ENCODE measurements around the gene MAVS. TPM values are rescaled to one million over a fixed set of nuclear protein-coding genes. Genes with fewer than 3 reads are reported as not detected.
"Not testable (repeated sequence)": the region's sequence is repeated elsewhere in the genome, so short reads cannot be mapped to it uniquely, and the experiment has no call there.

Gene MAVS
- total RNA-seq, 4 donors from 2014 or later = 70.3 to 104 (median 81.8) TPM

DNA sequence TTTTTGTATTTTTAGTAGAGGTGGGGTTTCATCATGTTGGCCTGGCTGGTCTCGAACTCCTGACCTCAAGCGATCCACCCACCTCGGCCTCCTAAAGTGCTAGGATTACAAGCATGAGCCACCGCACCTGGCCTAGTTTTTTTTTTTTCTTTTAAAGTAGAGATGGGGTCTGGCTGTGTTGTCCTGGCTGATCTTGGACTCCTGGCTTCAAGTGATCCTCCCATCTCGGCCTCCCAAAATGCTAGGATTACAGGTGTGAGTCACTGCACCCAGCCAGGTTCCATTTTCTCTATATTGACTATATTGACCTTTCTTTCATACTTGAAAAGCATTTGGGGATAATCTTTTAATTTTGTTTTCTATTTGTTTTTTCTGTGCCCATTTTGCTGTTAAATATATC lies 55.8 kb downstream of the MAVS start:
- 64 to 92% methylated on average over 4 to 5 of the region's 5 CpGs for WGBS, 2 donors (ENCODE audit: low coverage in 1 of 2)
- in situ Hi-C loops (cut with MboI; ENCODE audit: low pct_ligation_motif_present in 1 of 4, low pct_unique_long_range_greater_than_20kb in 1 of 4, low sequenced_read_pairs in 3 of 4) = loop anchor here in 1 of 4 donors (25.0 kb wide), 1 partner anchor 185 kb away; no protein-coding TSS in a partner anchor

GRCh38 chr20:3904224-3904623 lies 57.6 kb downstream of the MAVS start:
- intact Hi-C loops (cut with DNase I; ENCODE audit: low total_unique reads) (no loop called here), in situ Hi-C loops (cut with MboI; ENCODE audit: low pct_ligation_motif_present in 1 of 4, low pct_unique_long_range_greater_than_20kb in 1 of 4, low sequenced_read_pairs in 3 of 4) (loop anchor here in 1 of 4 donors (25.0 kb wide), 1 partner anchor 183 kb away; no protein-coding TSS in a partner anchor)
- TF ChIP-seq POLR2A (IDR thresholded peaks at IDR 0.05) (no peak), EP300 (IDR thresholded peaks at IDR 0.05; ENCODE audit: low read depth) (no peak), POLR2AphosphoS5 (IDR thresholded peaks at IDR 0.05) (no peak)
- TF ChIP-seq, protein P1, sequence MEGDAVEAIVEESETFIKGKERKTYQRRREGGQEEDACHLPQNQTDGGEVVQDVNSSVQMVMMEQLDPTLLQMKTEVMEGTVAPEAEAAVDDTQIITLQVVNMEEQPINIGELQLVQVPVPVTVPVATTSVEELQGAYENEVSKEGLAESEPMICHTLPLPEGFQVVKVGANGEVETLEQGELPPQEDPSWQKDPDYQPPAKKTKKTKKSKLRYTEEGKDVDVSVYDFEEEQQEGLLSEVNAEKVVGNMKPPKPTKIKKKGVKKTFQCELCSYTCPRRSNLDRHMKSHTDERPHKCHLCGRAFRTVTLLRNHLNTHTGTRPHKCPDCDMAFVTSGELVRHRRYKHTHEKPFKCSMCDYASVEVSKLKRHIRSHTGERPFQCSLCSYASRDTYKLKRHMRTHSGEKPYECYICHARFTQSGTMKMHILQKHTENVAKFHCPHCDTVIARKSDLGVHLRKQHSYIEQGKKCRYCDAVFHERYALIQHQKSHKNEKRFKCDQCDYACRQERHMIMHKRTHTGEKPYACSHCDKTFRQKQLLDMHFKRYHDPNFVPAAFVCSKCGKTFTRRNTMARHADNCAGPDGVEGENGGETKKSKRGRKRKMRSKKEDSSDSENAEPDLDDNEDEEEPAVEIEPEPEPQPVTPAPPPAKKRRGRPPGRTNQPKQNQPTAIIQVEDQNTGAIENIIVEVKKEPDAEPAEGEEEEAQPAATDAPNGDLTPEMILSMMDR (IDR thresholded peaks at IDR 0.05) = no peak
- Histone ChIP-seq H3K27me3 (no peaks in the 10 kb centered on the region), H3K9me3 (no peaks in the 10 kb centered on the region), H3K36me3 (peaks cover 0 to 13% (median 2%) of the 10 kb centered on the region in 4 donors), H3K27ac (no peak overlapping the region), H3K4me3 (no peak overlapping the region), H3K4me1 (peaks cover 9 to 64% (median 27%) of the 10 kb centered on the region in 4 donors)
- 61% methylated on average over 2 of the region's 2 CpGs; no CpG with 5 or more reads in 1 of the 2 donors for WGBS, 2 donors (ENCODE audit: low coverage in 1 of 2)
- no peak for DNase-seq

More for the DNA sequence above, 55.8 kb downstream of the MAVS start:
- peak overlapping the region; percentile 17 to 58 (median 40) for H3K27ac ChIP-seq
- H3K9me3 ChIP-seq = no peaks in the 10 kb centered on the region
- TF ChIP-seq EP300 (IDR thresholded peaks at IDR 0.05; ENCODE audit: low read depth) (no peak), POLR2AphosphoS5 (IDR thresholded peaks at IDR 0.05) (no peak), POLR2A (IDR thresholded peaks at IDR 0.05) (no peak)
- TF ChIP-seq, protein P1 (IDR thresholded peaks at IDR 0.05) = no peak
- no peaks in the 10 kb centered on the region for H3K27me3 ChIP-seq
- no peak for DNase-seq
- no peak overlapping the region for H3K4me3 ChIP-seq
- no peaks in the 10 kb centered on the region for H3K36me3 ChIP-seq
- H3K4me1 ChIP-seq = peaks cover 9 to 80% (median 31%) of the 10 kb centered on the region in 4 donors
- intact Hi-C loops (cut with DNase I; ENCODE audit: low total_unique reads) = no loop called here

DNA sequence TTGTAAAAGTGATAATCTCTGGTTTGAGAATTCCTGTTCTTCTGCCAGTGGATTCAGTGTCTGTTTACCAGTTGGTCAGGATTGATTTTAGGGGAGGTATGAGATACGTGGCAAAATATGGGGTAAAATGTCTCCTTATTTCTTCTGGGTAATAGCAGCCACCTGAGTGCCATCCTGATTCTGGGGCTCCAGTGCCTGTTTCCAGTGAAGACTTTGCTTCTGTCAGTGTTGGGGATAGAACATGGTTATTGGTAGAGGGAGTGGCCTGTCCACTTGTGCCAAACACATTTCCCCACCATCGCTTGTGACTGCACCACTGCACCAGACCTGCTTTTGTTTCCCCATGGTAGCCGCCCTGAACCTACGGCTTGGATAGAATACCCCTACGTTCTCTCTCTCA lies 58.2 kb downstream of the MAVS start:
- H3K4me3 ChIP-seq = no peak overlapping the region
- H3K27me3 ChIP-seq = no peaks in the 10 kb centered on the region
- peaks cover 0 to 15% (median 2%) of the 10 kb centered on the region in 4 donors for H3K36me3 ChIP-seq
- intact Hi-C loops (cut with DNase I; ENCODE audit: low total_unique reads) = no loop called here
- DNase-seq = no peak
- no peaks in the 10 kb centered on the region for H3K9me3 ChIP-seq
- in situ Hi-C loops (cut with MboI; ENCODE audit: low pct_ligation_motif_present in 1 of 4, low pct_unique_long_range_greater_than_20kb in 1 of 4, low sequenced_read_pairs in 3 of 4) = loop anchor here in 1 of 4 donors (25.0 kb wide), 1 partner anchor 182 kb away; no protein-coding TSS in a partner anchor
- no peak overlapping the region for H3K27ac ChIP-seq
- TF ChIP-seq POLR2AphosphoS5 (IDR thresholded peaks at IDR 0.05) (no peak), POLR2A (IDR thresholded peaks at IDR 0.05) (no peak), EP300 (IDR thresholded peaks at IDR 0.05; ENCODE audit: low read depth) (no peak)
- TF ChIP-seq, protein P1 (IDR thresholded peaks at IDR 0.05) = no peak
- WGBS, 2 donors (ENCODE audit: low coverage in 1 of 2) = 65 to 80% methylated on average over 2 to 5 of the region's 5 CpGs
- peaks cover 9 to 65% (median 28%) of the 10 kb centered on the region in 4 donors for H3K4me1 ChIP-seq

DNA sequence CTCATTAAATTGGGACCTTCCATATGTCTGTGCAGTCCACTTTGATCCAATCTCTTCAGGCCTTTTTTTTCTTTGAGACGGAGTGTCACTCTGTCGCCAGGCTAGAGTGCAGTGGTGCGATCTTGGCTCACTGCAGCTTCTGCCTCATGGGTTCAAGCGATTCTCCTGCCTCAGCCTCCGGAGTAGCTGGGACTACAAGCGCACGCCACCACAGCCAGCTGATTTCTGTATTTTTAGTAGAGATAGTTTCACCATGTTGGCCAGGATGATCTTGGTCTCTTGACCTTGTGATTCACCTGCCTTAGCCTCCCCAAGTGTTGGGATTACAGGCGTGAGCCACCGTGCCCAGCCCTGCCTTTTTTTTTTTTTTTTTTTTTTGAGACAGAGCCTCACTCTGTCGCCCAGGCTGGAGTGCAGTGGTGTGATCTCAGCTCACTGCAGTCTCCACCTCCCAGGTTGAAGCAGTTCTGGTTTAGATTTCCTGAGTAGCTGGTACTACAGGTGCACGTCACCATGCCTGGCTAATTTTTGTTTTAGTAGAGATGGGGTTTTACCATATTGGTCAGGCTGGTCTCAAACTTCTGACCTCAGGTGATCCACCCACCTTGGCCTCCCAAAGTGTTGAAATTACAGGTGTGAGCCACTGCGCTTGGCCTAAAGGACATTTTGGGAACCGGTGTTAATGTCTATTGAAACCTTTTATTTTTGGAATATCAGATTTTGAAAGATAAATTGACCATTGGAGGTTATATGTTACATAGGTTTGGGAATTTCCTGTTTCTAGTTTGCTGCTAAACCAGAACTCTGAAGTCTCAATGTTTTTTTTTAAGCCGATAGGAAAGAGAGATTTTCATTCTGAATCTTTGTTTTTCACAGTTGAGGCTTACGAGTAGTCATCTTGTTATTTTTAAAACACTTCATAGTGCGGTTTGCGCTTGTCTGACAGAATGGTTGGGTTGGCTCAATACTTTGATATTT lies 60.4 kb downstream of the MAVS start:
- Histone ChIP-seq H3K27ac (peak overlapping the region in 1 of 4 donors; percentile 21), H3K36me3 (peaks cover 0 to 15% (median 4%) of the 10 kb centered on the region in 4 donors), H3K4me1 (peaks cover 3 to 65% (median 24%) of the 10 kb centered on the region in 4 donors)
- H3K9me3 ChIP-seq; H3K4me3 ChIP-seq; DNase-seq; H3K27me3 ChIP-seq; intact Hi-C loops (cut with DNase I; ENCODE audit: low total_unique reads): not testable (repeated sequence)
- in situ Hi-C loops (cut with MboI; ENCODE audit: low pct_ligation_motif_present in 1 of 4, low pct_unique_long_range_greater_than_20kb in 1 of 4, low sequenced_read_pairs in 3 of 4) = loop anchor here in 1 of 4 donors (25.0 kb wide), 1 partner anchor 180 kb away; no protein-coding TSS in a partner anchor
- 67 to 77% methylated on average over 10 to 17 of the region's 17 CpGs for WGBS, 2 donors (ENCODE audit: low coverage in 1 of 2)

Data from transverse colon (tissue), 4 donors.